ENCODE results near the gene TTC23. TPM values are rescaled to one million over a fixed set of nuclear protein-coding genes. Genes with fewer than 3 reads are reported as not detected.

The TTC23 gene
- total RNA-seq, 1 donor from 2014 or later = 23.1 TPM

- Mint-ChIP-seq H3K27ac (ENCODE audit: unreplicated experiment) (no peak overlapping the region), H3K27me3 (ENCODE audit: unreplicated experiment) (no peaks in the 10 kb centered on the region), H3K4me1 (ENCODE audit: unreplicated experiment) (peaks cover 11% of the 10 kb centered on the region), H3K36me3 (ENCODE audit: unreplicated experiment) (peaks cover 18% of the 10 kb centered on the region), H3K9me3 (ENCODE audit: unreplicated experiment) (no peaks in the 10 kb centered on the region), H3K4me3 (ENCODE audit: unreplicated experiment) (no peak overlapping the region)
- TF ChIP-seq CTCF (IDR thresholded peaks at IDR 0.05) = no peak
- peak; percentile 75 for DNase-seq (ENCODE audit: extremely low spot score, unreplicated experiment)
Measured at GRCh38 chr15:99145778-99146177, 103.6 kb downstream of the TTC23 start.

- no peak overlapping the region for H3K27ac Mint-ChIP-seq (ENCODE audit: unreplicated experiment)
- DNase-seq (ENCODE audit: extremely low spot score, unreplicated experiment) = no peak
- no peaks in the 10 kb centered on the region for H3K9me3 Mint-ChIP-seq (ENCODE audit: unreplicated experiment)
- TF ChIP-seq CTCF (IDR thresholded peaks at IDR 0.05) = no peak
- H3K4me3 Mint-ChIP-seq (ENCODE audit: unreplicated experiment) = no peak overlapping the region
- peaks cover 12% of the 10 kb centered on the region for H3K4me1 Mint-ChIP-seq (ENCODE audit: unreplicated experiment)
- H3K36me3 Mint-ChIP-seq (ENCODE audit: unreplicated experiment) = peaks cover 13% of the 10 kb centered on the region
- H3K27me3 Mint-ChIP-seq (ENCODE audit: unreplicated experiment) = no peaks in the 10 kb centered on the region
Measured at GRCh38 chr15:99145005-99145404, 104.4 kb downstream of the TTC23 start.

- no peak for TF ChIP-seq CTCF (IDR thresholded peaks at IDR 0.05)
- Mint-ChIP-seq H3K27me3 (ENCODE audit: unreplicated experiment) (no peaks in the 10 kb centered on the region), H3K27ac (ENCODE audit: unreplicated experiment) (no peak overlapping the region), H3K36me3 (ENCODE audit: unreplicated experiment) (peaks cover 12% of the 10 kb centered on the region), H3K9me3 (ENCODE audit: unreplicated experiment) (no peaks in the 10 kb centered on the region), H3K4me1 (ENCODE audit: unreplicated experiment) (peaks cover 22% of the 10 kb centered on the region), H3K4me3 (ENCODE audit: unreplicated experiment) (no peak overlapping the region)
- DNase-seq (ENCODE audit: extremely low spot score, unreplicated experiment) = peak; percentile 19
Measured at GRCh38 chr15:99143655-99144610, 105.4 kb downstream of the TTC23 start.

GRCh38 chr15:99143242-99143641 lies 106.1 kb downstream of the TTC23 start:
- DNase-seq (ENCODE audit: extremely low spot score, unreplicated experiment) = no peak
- H3K9me3 Mint-ChIP-seq (ENCODE audit: unreplicated experiment) = no peaks in the 10 kb centered on the region
- no peak overlapping the region for H3K4me3 Mint-ChIP-seq (ENCODE audit: unreplicated experiment)
- TF ChIP-seq CTCF (IDR thresholded peaks at IDR 0.05) = no peak
- peaks cover 21% of the 10 kb centered on the region for H3K4me1 Mint-ChIP-seq (ENCODE audit: unreplicated experiment)
- H3K27me3 Mint-ChIP-seq (ENCODE audit: unreplicated experiment) = no peaks in the 10 kb centered on the region
- peaks cover 12% of the 10 kb centered on the region for H3K36me3 Mint-ChIP-seq (ENCODE audit: unreplicated experiment)
- no peak overlapping the region for H3K27ac Mint-ChIP-seq (ENCODE audit: unreplicated experiment)

- Mint-ChIP-seq H3K36me3 (ENCODE audit: unreplicated experiment) (peaks cover 15% of the 10 kb centered on the region), H3K9me3 (ENCODE audit: unreplicated experiment) (no peaks in the 10 kb centered on the region), H3K4me3 (ENCODE audit: unreplicated experiment) (no peak overlapping the region), H3K27ac (ENCODE audit: unreplicated experiment) (no peak overlapping the region), H3K4me1 (ENCODE audit: unreplicated experiment) (peaks cover 21% of the 10 kb centered on the region), H3K27me3 (ENCODE audit: unreplicated experiment) (no peaks in the 10 kb centered on the region)
- TF ChIP-seq CTCF (IDR thresholded peaks at IDR 0.05) = no peak
- DNase-seq (ENCODE audit: extremely low spot score, unreplicated experiment) = peak; percentile 38
Measured at GRCh38 chr15:99142562-99142961, 106.8 kb downstream of the TTC23 start.
